Naive thymus-derived CD4-positive, alpha-beta T cell (primary cell): Measurements from ENCODE around the gene LYRM9. TPM values are rescaled to one million over a fixed set of nuclear protein-coding genes. Genes with fewer than 3 reads are reported as not detected.
"Not testable (repeated sequence)": the region's sequence is repeated elsewhere in the genome, so short reads cannot be mapped to it uniquely, and the experiment has no call there.

Source experiments
- ATAC-seq: fragments of 150-1000 bp; cut with Tn5 transposase; 2 replicates; pipeline ENCODE4 v1.10.0; 2021; ENCODE audit warnings: mild to moderate bottlenecking, moderate library complexity
- CTCF ChIA-PET: fragments of 350-600 bp; sonication (Branson Sonifier 250); formaldehyde crosslinking; loops from one replicate; lab custom pipeline; 2021; ENCODE audit warnings: antibody characterized with exemption; lab: Charles Lee
- POLR2A ChIA-PET: fragments of 350-600 bp; sonication (Branson Sonifier 250); formaldehyde crosslinking; loops from one replicate; lab custom pipeline; 2021; ENCODE audit warnings: antibody characterized with exemption, inconsistent platforms; lab: Charles Lee
- DNase-seq, 9 donors: peaks; one replicate each; pipeline versions ENCODE4 v3.0.0 to v3.0.0-alpha.2; 2020 to 2022; ENCODE audit warnings: mixed read lengths in 1 of 9
- H3K27ac ChIP-seq: one replicate; pipeline ENCODE4 v1.7.0; 2013; ENCODE audit warnings: mild to moderate bottlenecking, low read depth, low read length, moderate library complexity
- H3K27me3 ChIP-seq, 2 donors: one replicate each; pipeline ENCODE4 v1.7.0; 2013; ENCODE audit warnings: low read length in 2 of 2, mild to moderate bottlenecking in 2 of 2, moderate library complexity in 2 of 2; ENCODE audit not compliant: control insufficient read depth in 2 of 2, insufficient read depth in 2 of 2
- H3K36me3 ChIP-seq, 3 experiments: 1 replicate in 2 of 3; 2 replicates in 1 of 3; pipeline ENCODE4 v1.7.0; 2013; ENCODE audit warnings: low read length in 3 of 3, mild to moderate bottlenecking in 3 of 3, moderate library complexity in 1 of 3; ENCODE audit not compliant: insufficient read depth in 3 of 3, control insufficient read depth in 2 of 3
- H3K4me1 ChIP-seq, 2 donors: one replicate each; pipeline ENCODE4 v1.7.0; 2013; ENCODE audit warnings: low read length in 2 of 2, mild to moderate bottlenecking in 2 of 2, moderate library complexity in 1 of 2; ENCODE audit not compliant: control insufficient read depth in 2 of 2, insufficient read depth in 2 of 2
- H3K4me3 ChIP-seq: 2 replicates; pipeline ENCODE4 v1.7.0; 2013; ENCODE audit warnings: mild to moderate bottlenecking, low read length
- H3K9me3 ChIP-seq, 3 experiments: 1 replicate in 2 of 3; 2 replicates in 1 of 3; pipeline ENCODE4 v1.7.0; 2013; ENCODE audit warnings: low read length in 3 of 3; ENCODE audit not compliant: control insufficient read depth in 2 of 3
- H3K27ac Mint-ChIP-seq, 9 donors: one replicate each; pipeline ENCODE4 v1.8.0; 2020 to 2022; ENCODE audit warnings: mixed read lengths in 9 of 9, mild to moderate bottlenecking in 8 of 9, moderate library complexity in 5 of 9, inconsistent platforms in 2 of 9
- H3K27me3 Mint-ChIP-seq, 5 donors: one replicate each; pipeline ENCODE4 v1.8.0; 2021 to 2022; ENCODE audit warnings: mixed read lengths in 5 of 5, mild to moderate bottlenecking in 1 of 5
- H3K36me3 Mint-ChIP-seq, 5 donors: one replicate each; pipeline ENCODE4 v1.8.0; 2020 to 2022; ENCODE audit warnings: mixed read lengths in 5 of 5, mild to moderate bottlenecking in 3 of 5, inconsistent platforms in 1 of 5
- H3K4me1 Mint-ChIP-seq, 7 donors: one replicate each; pipeline ENCODE4 v1.8.0; 2020 to 2022; ENCODE audit warnings: mixed read lengths in 7 of 7, mild to moderate bottlenecking in 3 of 7, inconsistent platforms in 1 of 7
- H3K4me3 Mint-ChIP-seq, 10 donors: one replicate each; pipeline ENCODE4 v1.8.0; 2020 to 2022; ENCODE audit warnings: mild to moderate bottlenecking in 10 of 10, mixed read lengths in 10 of 10, moderate library complexity in 6 of 10, inconsistent platforms in 2 of 10
- H3K9me3 Mint-ChIP-seq, 11 donors: one replicate each; pipeline ENCODE4 v1.8.0; 2020 to 2022; ENCODE audit warnings: mixed read lengths in 11 of 11, mild to moderate bottlenecking in 4 of 11, inconsistent platforms in 1 of 11, moderate library complexity in 1 of 11
- intact Hi-C, 2 donors: fragments of 100-400 bp; cut with micrococcal nuclease; formaldehyde crosslinking; loops; one replicate each; pipeline ENCODE4 v1.15.1; 2023
- polyA plus RNA-seq, 2 donors: library from polyadenylated mRNA; unstranded; fragments of 300-500 nt; fragmentation: Illumina TruSeq; gene quantifications; one replicate each; pipeline ENCODE4 v1.2.3, GENCODE V29; 2021
- total RNA-seq, 6 experiments: library from RNA in 5 of 6; stranded (reverse) in 5 of 6; gene quantifications; 1 replicate in 5 of 6; 2 replicates in 1 of 6; pipeline ENCODE4 v1.2.3 and lab custom pipeline; 2021 to 2026

Gene LYRM9
- total and polyA plus RNA-seq, 7 experiments from 2014 or later, result 4.2 to 33.0 (median 18.3) TPM

GRCh38 chr17:27840688-27841087 lies 52.5 kb downstream of the LYRM9 start:
- DNase-seq, result no peak
- H3K27ac ChIP-seq, result no peak overlapping the region
- no peak for ATAC-seq
- peaks cover 0 to 2% (median 0%) of the 10 kb centered on the region in 5 donors for H3K36me3 Mint-ChIP-seq
- H3K4me1 Mint-ChIP-seq, result peaks cover 0 to 12% (median 8%) of the 10 kb centered on the region in 7 donors
- peaks cover under 1 to 2% of the 10 kb centered on the region in 2 donors for H3K4me1 ChIP-seq
- peaks cover 0 to 4% (median 0%) of the 10 kb centered on the region in 5 donors for H3K27me3 Mint-ChIP-seq
- no peak overlapping the region for H3K4me3 ChIP-seq
- POLR2A ChIA-PET, result no interaction called here
- H3K36me3 ChIP-seq, result no peaks in the 10 kb centered on the region
- H3K9me3 ChIP-seq, result no peaks in the 10 kb centered on the region
- no peak overlapping the region for H3K27ac Mint-ChIP-seq
- H3K27me3 ChIP-seq, result no peaks in the 10 kb centered on the region
- H3K4me3 Mint-ChIP-seq, result no peak overlapping the region
- intact Hi-C loops, result no loop called here
- H3K9me3 Mint-ChIP-seq, result peaks cover 0 to 1% (median 0%) of the 10 kb centered on the region in 11 donors
- CTCF ChIA-PET, result no interaction called here

- intact Hi-C loops, H3K9me3 ChIP-seq, DNase-seq, H3K36me3 Mint-ChIP-seq, ATAC-seq, H3K27ac Mint-ChIP-seq, H3K27me3 Mint-ChIP-seq, H3K9me3 Mint-ChIP-seq, H3K4me3 ChIP-seq, POLR2A ChIA-PET, CTCF ChIA-PET, H3K4me1 Mint-ChIP-seq, H3K4me1 ChIP-seq, H3K27ac ChIP-seq, H3K27me3 ChIP-seq, H3K36me3 ChIP-seq, H3K4me3 Mint-ChIP-seq: not testable (repeated sequence)
These were observed 52.8 kb downstream of the LYRM9 start for GRCh38 chr17:27840406-27840678.

GRCh38 chr17:27839571-27840405 lies 53.4 kb downstream of the LYRM9 start:
- H3K4me3 ChIP-seq, H3K9me3 ChIP-seq, intact Hi-C loops, ATAC-seq, H3K4me1 ChIP-seq, H3K27me3 Mint-ChIP-seq, DNase-seq, POLR2A ChIA-PET, H3K27me3 ChIP-seq, H3K36me3 ChIP-seq, H3K4me1 Mint-ChIP-seq, H3K27ac Mint-ChIP-seq, H3K4me3 Mint-ChIP-seq, CTCF ChIA-PET, H3K27ac ChIP-seq, H3K36me3 Mint-ChIP-seq, H3K9me3 Mint-ChIP-seq: not testable (repeated sequence)

GRCh38 chr17:27838607-27839006 lies 54.6 kb downstream of the LYRM9 start:
- H3K4me1 Mint-ChIP-seq, H3K27me3 Mint-ChIP-seq, CTCF ChIA-PET, H3K36me3 Mint-ChIP-seq, H3K27ac Mint-ChIP-seq, H3K4me3 Mint-ChIP-seq, H3K27me3 ChIP-seq, H3K9me3 ChIP-seq, intact Hi-C loops, POLR2A ChIA-PET, H3K27ac ChIP-seq, H3K4me1 ChIP-seq, ATAC-seq, H3K9me3 Mint-ChIP-seq, DNase-seq, H3K4me3 ChIP-seq, H3K36me3 ChIP-seq: not testable (repeated sequence)

GRCh38 chr17:27837769-27838168 lies 55.4 kb downstream of the LYRM9 start:
- intact Hi-C loops, H3K4me1 ChIP-seq, H3K27ac ChIP-seq, H3K36me3 Mint-ChIP-seq, H3K4me1 Mint-ChIP-seq, H3K27ac Mint-ChIP-seq, H3K4me3 Mint-ChIP-seq, H3K27me3 Mint-ChIP-seq, H3K36me3 ChIP-seq, ATAC-seq, H3K9me3 Mint-ChIP-seq, H3K9me3 ChIP-seq, CTCF ChIA-PET, H3K4me3 ChIP-seq, POLR2A ChIA-PET, H3K27me3 ChIP-seq, DNase-seq: not testable (repeated sequence)

GRCh38 chr17:27836651-27837050 lies 56.5 kb downstream of the LYRM9 start:
- H3K27me3 Mint-ChIP-seq, result no peaks in the 10 kb centered on the region
- Histone ChIP-seq H3K4me3 (no peak overlapping the region), H3K9me3 (no peaks in the 10 kb centered on the region), H3K27ac (no peak overlapping the region), H3K36me3 (no peaks in the 10 kb centered on the region), H3K27me3 (no peaks in the 10 kb centered on the region), H3K4me1 (no peaks in the 10 kb centered on the region)
- peaks cover 0 to 5% (median 3%) of the 10 kb centered on the region in 5 donors for H3K36me3 Mint-ChIP-seq
- intact Hi-C loops, result no loop called here
- H3K27ac Mint-ChIP-seq, result no peak overlapping the region
- CTCF ChIA-PET, result interaction anchor here (0.8 kb wide), 1 partner anchor 32 kb away, joined by 3 read pairs; no protein-coding TSS in a partner anchor
- POLR2A ChIA-PET, result interaction anchor here (0.7 kb wide), 1 partner anchor 12 kb away, joined by 3 read pairs; no protein-coding TSS in a partner anchor
- peaks cover 0 to 8% (median 2%) of the 10 kb centered on the region in 11 donors for H3K9me3 Mint-ChIP-seq
- no peak overlapping the region for H3K4me3 Mint-ChIP-seq
- DNase-seq (no peak), ATAC-seq (no peak)
- H3K4me1 Mint-ChIP-seq, result peaks cover 0 to 5% (median 0%) of the 10 kb centered on the region in 7 donors

GRCh38 chr17:27834571-27834970 lies 58.6 kb downstream of the LYRM9 start:
- H3K9me3 Mint-ChIP-seq, result peaks cover 0 to 8% (median 2%) of the 10 kb centered on the region in 11 donors
- Histone ChIP-seq H3K36me3 (no peaks in the 10 kb centered on the region), H3K27me3 (no peaks in the 10 kb centered on the region), H3K4me1 (no peaks in the 10 kb centered on the region), H3K4me3 (no peak overlapping the region), H3K9me3 (no peaks in the 10 kb centered on the region), H3K27ac (no peak overlapping the region)
- peaks cover 0 to 4% (median 3%) of the 10 kb centered on the region in 5 donors for H3K36me3 Mint-ChIP-seq
- H3K27ac Mint-ChIP-seq, result no peak overlapping the region
- H3K4me1 Mint-ChIP-seq, result peaks cover 0 to 3% (median 0%) of the 10 kb centered on the region in 7 donors
- H3K27me3 Mint-ChIP-seq, result no peaks in the 10 kb centered on the region
- H3K4me3 Mint-ChIP-seq, result no peak overlapping the region
- intact Hi-C loops, result no loop called here
- ATAC-seq (no peak), DNase-seq (no peak)
- CTCF ChIA-PET, result no interaction called here
- POLR2A ChIA-PET, result no interaction called here
